Tibial artery (tissue), 4 donors: ENCODE results near the gene OSBPL2.

Experiments used
- DNase-seq, 2 donors: peaks; one replicate each; pipeline ENCODE4 v3.0.0-alpha.2; 2019
- H3K27ac ChIP-seq, 2 donors: fragments of 200-600 bp; sonication (generic) in 1 of 2; 1 replicate in 1 of 2; 2 replicates in 1 of 2; pipeline ENCODE4 v1.5.1; 2018 to 2019; ENCODE audit warnings: mild to moderate bottlenecking in 1 of 2
- H3K27me3 ChIP-seq, 2 donors: fragments of 200-600 bp; sonication (generic) in 1 of 2; one replicate each; pipeline versions ENCODE4 v1.5.1 to v1.6.0; 2016 to 2019
- H3K36me3 ChIP-seq, 3 donors: fragments of 200-600 bp; sonication (generic) in 2 of 3; one replicate each; pipeline ENCODE4 v1.5.1; 2016 to 2019; ENCODE audit warnings: mild to moderate bottlenecking in 2 of 3
- H3K4me1 ChIP-seq, 4 donors: fragments of 200-600 bp; sonication (generic) in 2 of 4; 1 replicate in 3 of 4; 2 replicates in 1 of 4; pipeline ENCODE4 v1.5.1; 2016 to 2019
- H3K4me3 ChIP-seq, 2 donors: fragments of 200-600 bp; sonication (generic) in 1 of 2; 1 replicate in 1 of 2; 2 replicates in 1 of 2; pipeline ENCODE4 v1.5.1; 2018 to 2019; ENCODE audit warnings: mild to moderate bottlenecking in 2 of 2
- H3K9me3 ChIP-seq, 3 donors: fragments of 200-600 bp; sonication (generic) in 1 of 3; one replicate each; pipeline ENCODE4 v1.5.1; 2016 to 2019
- intact Hi-C: fragments of 100-400 bp; cut with DNase I; formaldehyde crosslinking; loops from one replicate; pipeline ENCODE4 v1.15.0; 2023; ENCODE audit warnings: low total_unique reads
- TF ChIP-seq, protein P1 (sequence below), 2 experiments: fragments of 200-600 bp in 1 of 2; fragments of 450-650 bp in 1 of 2; IDR thresholded peaks; one replicate each; pipeline ENCODE4 v1.5.1; 2017 to 2019; ENCODE audit warnings: antibody characterized with exemption in 2 of 2, mild to moderate bottlenecking in 1 of 2, moderate library complexity in 1 of 2

The OSBPL2 gene

DNA sequence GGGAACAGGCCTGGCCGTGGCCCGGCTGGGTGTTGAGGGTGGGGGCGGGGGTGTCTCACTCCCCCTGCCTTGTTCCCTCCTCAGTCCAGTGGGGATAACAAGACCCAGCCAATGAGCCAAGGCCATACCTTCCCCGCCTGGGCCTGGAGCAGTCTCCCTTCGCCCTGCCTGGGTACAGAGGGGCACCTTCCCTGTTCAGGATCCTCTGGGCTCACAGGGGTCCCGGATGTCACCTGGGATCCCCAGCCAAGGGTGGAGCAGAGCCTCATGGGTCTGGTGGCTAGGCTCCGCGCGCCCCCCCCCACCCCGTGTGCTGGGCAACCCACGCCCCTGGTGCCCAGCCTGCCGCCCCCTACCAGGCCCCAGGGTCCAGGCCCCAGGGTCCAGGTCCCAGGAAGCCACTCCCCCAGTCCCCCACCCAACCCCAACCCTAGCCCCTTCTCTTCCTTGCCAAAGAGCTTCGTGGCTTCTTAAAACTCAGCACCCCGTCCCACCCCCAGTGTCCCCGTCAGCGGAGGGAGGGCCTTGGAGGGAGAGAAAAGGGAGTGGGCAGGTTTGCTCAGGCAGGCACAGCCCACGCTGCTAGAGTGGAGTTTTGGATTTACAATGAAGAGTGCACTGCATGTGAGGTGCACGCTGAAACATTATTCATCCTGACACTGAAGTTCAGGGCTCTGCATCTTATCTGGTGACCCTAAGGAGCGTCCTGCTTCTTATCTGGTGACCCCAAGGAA is 30.1 kb upstream of the OSBPL2 start:
- Histone ChIP-seq H3K4me3 (no peak overlapping the region), H3K27ac (no peak overlapping the region), H3K4me1 (no peaks in the 10 kb centered on the region), H3K27me3 (peaks cover 0 to 46% of the 10 kb centered on the region in 2 donors), H3K9me3 (no peaks in the 10 kb centered on the region), H3K36me3 (peaks cover 2 to 23% (median 9%) of the 10 kb centered on the region in 3 donors)
- intact Hi-C loops: no loop called here
- TF ChIP-seq, protein P1, sequence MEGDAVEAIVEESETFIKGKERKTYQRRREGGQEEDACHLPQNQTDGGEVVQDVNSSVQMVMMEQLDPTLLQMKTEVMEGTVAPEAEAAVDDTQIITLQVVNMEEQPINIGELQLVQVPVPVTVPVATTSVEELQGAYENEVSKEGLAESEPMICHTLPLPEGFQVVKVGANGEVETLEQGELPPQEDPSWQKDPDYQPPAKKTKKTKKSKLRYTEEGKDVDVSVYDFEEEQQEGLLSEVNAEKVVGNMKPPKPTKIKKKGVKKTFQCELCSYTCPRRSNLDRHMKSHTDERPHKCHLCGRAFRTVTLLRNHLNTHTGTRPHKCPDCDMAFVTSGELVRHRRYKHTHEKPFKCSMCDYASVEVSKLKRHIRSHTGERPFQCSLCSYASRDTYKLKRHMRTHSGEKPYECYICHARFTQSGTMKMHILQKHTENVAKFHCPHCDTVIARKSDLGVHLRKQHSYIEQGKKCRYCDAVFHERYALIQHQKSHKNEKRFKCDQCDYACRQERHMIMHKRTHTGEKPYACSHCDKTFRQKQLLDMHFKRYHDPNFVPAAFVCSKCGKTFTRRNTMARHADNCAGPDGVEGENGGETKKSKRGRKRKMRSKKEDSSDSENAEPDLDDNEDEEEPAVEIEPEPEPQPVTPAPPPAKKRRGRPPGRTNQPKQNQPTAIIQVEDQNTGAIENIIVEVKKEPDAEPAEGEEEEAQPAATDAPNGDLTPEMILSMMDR (IDR thresholded peaks at IDR 0.05): no peak
- no peak for DNase-seq

DNA sequence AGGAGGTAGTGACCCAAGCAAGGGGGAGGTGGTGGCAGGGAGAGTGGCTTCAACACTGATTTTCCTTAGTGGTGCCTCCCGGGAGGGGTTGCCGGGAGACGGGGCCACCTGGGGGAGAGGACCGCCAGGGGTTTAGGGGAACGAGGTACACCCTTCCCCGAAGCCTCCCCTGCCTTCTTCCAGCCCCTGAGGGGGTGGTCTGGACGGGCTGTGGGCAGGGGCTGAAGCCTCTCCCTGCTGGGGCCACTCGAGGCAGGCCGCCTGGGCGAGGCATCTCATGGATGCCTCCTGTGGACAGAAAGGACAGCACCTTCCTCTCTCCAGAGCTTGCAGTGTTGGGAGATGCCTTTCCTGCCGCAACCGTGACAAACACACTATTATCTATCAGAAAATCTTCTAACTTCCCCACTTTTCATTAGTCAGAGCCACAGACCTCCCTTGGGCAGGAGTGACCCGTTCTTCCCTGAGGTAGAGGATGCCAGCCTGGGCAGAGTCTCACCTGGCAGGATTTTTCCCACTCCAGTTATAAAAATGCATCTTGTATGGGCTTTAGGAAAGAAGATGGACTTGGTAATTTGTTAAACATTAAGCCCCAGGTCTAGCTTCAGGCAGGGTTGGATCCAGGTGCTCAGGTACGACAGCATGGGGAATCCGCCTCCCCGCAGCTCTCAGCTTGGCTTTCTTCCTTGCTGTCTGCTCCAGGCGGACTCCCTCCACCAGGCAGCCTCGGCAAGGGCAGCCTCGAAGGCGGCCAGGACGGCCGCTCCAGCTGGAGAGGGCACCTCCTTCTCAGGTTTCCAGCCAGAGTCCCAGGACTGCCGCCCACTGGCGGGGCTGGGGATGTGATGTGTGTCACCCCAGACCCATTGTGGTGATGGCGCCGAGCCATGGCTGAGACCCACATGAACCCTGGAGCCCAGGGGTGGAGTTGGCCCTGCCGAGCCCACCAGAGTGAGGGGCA is 29.2 kb upstream of the OSBPL2 start:
- DNase-seq: no peak
- no peak overlapping the region for H3K4me3 ChIP-seq
- no peaks in the 10 kb centered on the region for H3K9me3 ChIP-seq

DNA sequence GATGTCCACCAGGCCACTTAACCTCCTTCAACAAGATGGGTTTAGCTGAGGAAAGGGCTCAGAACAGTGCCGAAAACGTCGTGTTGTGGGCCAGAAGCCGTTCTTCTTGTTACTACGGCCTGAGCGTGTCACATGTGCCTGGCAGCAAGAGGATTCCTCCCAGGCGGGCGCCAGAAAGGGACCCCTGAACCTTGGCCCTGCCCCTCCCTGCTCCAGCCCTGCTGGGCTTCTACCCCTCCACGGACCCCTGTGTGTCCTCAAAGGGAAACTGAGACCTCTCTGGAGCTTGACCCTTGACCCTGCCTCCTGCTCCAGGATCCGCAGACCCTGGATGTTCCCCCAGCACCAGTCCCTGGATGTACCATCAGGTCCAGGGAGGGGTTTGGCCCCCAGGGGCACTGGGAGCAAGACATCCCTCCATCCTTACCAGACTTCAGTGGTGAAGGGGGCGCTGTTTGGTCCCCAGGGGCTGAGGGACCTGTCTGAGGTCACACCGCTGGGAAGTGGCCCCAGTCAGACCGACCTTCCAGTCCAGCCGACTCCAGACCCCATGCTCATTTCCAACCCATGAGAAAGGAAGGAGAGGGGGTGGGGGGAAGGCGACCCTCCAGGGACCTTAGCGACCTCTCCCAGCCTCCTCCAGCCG is 28.3 kb upstream of the OSBPL2 start:
- Histone ChIP-seq H3K27me3 (peaks cover 0 to 59% of the 10 kb centered on the region in 2 donors), H3K9me3 (no peaks in the 10 kb centered on the region), H3K36me3 (peaks cover 0 to 15% (median 4%) of the 10 kb centered on the region in 3 donors), H3K27ac (no peak overlapping the region), H3K4me3 (no peak overlapping the region), H3K4me1 (no peaks in the 10 kb centered on the region)
- TF ChIP-seq, protein P1 (IDR thresholded peaks at IDR 0.05): no peak
- intact Hi-C loops: no loop called here
- DNase-seq: no peak

More for the DNA sequence above, 29.2 kb upstream of the OSBPL2 start:
- peaks cover 0 to 15% (median 4%) of the 10 kb centered on the region in 3 donors for H3K36me3 ChIP-seq
- no peaks in the 10 kb centered on the region for H3K4me1 ChIP-seq
- H3K27me3 ChIP-seq: peaks cover 0 to 50% of the 10 kb centered on the region in 2 donors
- TF ChIP-seq, protein P1 (IDR thresholded peaks at IDR 0.05): no peak
- intact Hi-C loops: no loop called here
- no peak overlapping the region for H3K27ac ChIP-seq

DNA sequence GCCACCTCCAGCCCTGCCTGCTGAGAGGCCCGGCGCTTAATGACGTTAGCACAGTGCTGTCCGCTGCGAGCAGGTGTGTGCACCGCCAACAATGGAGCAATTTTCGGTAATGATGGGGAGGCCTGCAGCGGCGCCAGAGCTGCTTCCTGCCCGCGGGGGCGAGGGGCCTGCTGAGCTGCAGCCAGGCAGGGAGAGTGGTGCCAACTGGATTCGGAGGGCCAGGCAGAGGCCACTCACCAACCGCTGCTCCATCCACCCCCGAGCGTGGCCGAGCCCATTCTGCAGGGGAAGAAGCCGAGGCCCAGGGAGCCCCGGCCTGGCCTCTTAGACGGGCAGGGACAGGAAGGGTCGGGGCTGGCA is 27.8 kb upstream of the OSBPL2 start:
- TF ChIP-seq, protein P1 (IDR thresholded peaks at IDR 0.05): no peak
- intact Hi-C loops: no loop called here
- Histone ChIP-seq H3K4me1 (no peaks in the 10 kb centered on the region), H3K36me3 (peaks cover 0 to 10% (median 1%) of the 10 kb centered on the region in 3 donors), H3K27ac (no peak overlapping the region), H3K9me3 (no peaks in the 10 kb centered on the region), H3K27me3 (peaks cover 0 to 64% of the 10 kb centered on the region in 2 donors), H3K4me3 (no peak overlapping the region)
- no peak for DNase-seq

DNA sequence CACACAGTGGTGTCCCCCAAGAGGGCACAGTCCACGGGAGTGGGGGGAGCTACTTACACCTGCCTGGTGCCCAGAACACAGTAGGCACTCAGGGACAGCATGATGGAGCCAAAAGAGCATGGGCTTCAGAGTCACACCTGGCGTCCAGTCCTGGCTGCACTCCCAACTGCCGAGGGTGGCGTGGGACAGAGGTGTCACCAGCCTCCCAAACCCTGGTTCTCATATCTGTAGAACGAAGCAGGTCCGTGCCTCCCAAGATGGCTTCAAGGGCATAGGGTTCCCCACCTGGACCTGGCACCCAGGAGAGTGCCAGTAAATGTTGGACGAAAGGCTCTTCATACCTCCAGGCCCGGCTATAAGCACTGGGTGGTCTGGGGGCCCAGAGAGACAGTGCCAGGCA is 27.1 kb upstream of the OSBPL2 start:
- H3K4me3 ChIP-seq: no peak overlapping the region
- H3K9me3 ChIP-seq: no peaks in the 10 kb centered on the region
- DNase-seq: no peak
- H3K27me3 ChIP-seq: peaks cover 0 to 72% of the 10 kb centered on the region in 2 donors
- intact Hi-C loops: no loop called here
- H3K27ac ChIP-seq: no peak overlapping the region
- H3K4me1 ChIP-seq: no peaks in the 10 kb centered on the region
- H3K36me3 ChIP-seq: peaks cover 0 to 2% (median 0%) of the 10 kb centered on the region in 3 donors
- TF ChIP-seq, protein P1 (IDR thresholded peaks at IDR 0.05): no peak
